ENCODE data around the gene PTPN12. TPM values are rescaled to one million over a fixed set of nuclear protein-coding genes. Genes with fewer than 3 reads are reported as not detected.

Gene PTPN12
- polyA plus RNA-seq, 1 experiment, result 45.3 TPM

- H3K27me3 ChIP-seq (ENCODE audit: control insufficient read depth, insufficient read depth, low read length), result no peaks in the 10 kb centered on the region
These were observed 12.4 kb upstream of the PTPN12 start for GRCh38 chr7:77524731-77525130.

GRCh38 chr7:77525231-77525630 is 11.9 kb upstream of the PTPN12 start:
- no peak for DNase-seq (ENCODE audit: low read depth, low spot score)
- Histone ChIP-seq H3K27ac (ENCODE audit: low read depth, low read length) (no peak overlapping the region), H3K27me3 (ENCODE audit: control insufficient read depth, insufficient read depth, low read length) (no peaks in the 10 kb centered on the region), H3K9me3 (ENCODE audit: control insufficient read depth, insufficient read depth, low read length) (no peaks in the 10 kb centered on the region), H3K4me3 (ENCODE audit: low read depth, low read length) (no peak overlapping the region)
- ChIA-PET CTCF (no interaction called here), POLR2A (no interaction called here)
- TF ChIP-seq CTCF (IDR thresholded peaks at IDR 0.05; ENCODE audit: low read depth, low read length), result no peak

More at GRCh38 chr7:77524731-77525130, 12.4 kb upstream of the PTPN12 start:
- no peak for DNase-seq (ENCODE audit: low read depth, low spot score)
- H3K9me3 ChIP-seq (ENCODE audit: control insufficient read depth, insufficient read depth, low read length), result no peaks in the 10 kb centered on the region
- no peak overlapping the region for H3K4me3 ChIP-seq (ENCODE audit: low read depth, low read length)
- no peak for TF ChIP-seq CTCF (IDR thresholded peaks at IDR 0.05; ENCODE audit: low read depth, low read length)
- ChIA-PET POLR2A (no interaction called here), CTCF (no interaction called here)
- H3K27ac ChIP-seq (ENCODE audit: low read depth, low read length), result no peak overlapping the region

GRCh38 chr7:77528368-77528767 is 8.7 kb upstream of the PTPN12 start:
- POLR2A ChIA-PET, result no interaction called here
- no peak for DNase-seq (ENCODE audit: low read depth, low spot score)
- no peak overlapping the region for H3K4me3 ChIP-seq (ENCODE audit: low read depth, low read length)
- no peak overlapping the region for H3K27ac ChIP-seq (ENCODE audit: low read depth, low read length)
- CTCF ChIA-PET, result interaction anchor here (1.2 kb wide), 2 partner anchors 8 to 123 kb away, joined by 3 to 6 read pairs; no protein-coding TSS in a partner anchor
- H3K9me3 ChIP-seq (ENCODE audit: control insufficient read depth, insufficient read depth, low read length), result no peaks in the 10 kb centered on the region
- no peaks in the 10 kb centered on the region for H3K27me3 ChIP-seq (ENCODE audit: control insufficient read depth, insufficient read depth, low read length)
- TF ChIP-seq CTCF (IDR thresholded peaks at IDR 0.05; ENCODE audit: low read depth, low read length), result no peak

GRCh38 chr7:77529279-77529678 is 7.8 kb upstream of the PTPN12 start:
- CTCF ChIA-PET, result no interaction called here
- Histone ChIP-seq H3K9me3 (ENCODE audit: control insufficient read depth, insufficient read depth, low read length) (peaks cover 3% of the 10 kb centered on the region; the same call in 1 of the 2 replicates), H3K27me3 (ENCODE audit: control insufficient read depth, insufficient read depth, low read length) (no peaks in the 10 kb centered on the region), H3K27ac (ENCODE audit: low read depth, low read length) (no peak overlapping the region), H3K4me3 (ENCODE audit: low read depth, low read length) (no peak overlapping the region)
- POLR2A ChIA-PET, result no interaction called here
- no peak for TF ChIP-seq CTCF (IDR thresholded peaks at IDR 0.05; ENCODE audit: low read depth, low read length)
- DNase-seq (ENCODE audit: low read depth, low spot score), result no peak

GRCh38 chr7:77531038-77531437 is 6.1 kb upstream of the PTPN12 start:
- Histone ChIP-seq H3K27me3 (ENCODE audit: control insufficient read depth, insufficient read depth, low read length) (no peaks in the 10 kb centered on the region), H3K9me3 (ENCODE audit: control insufficient read depth, insufficient read depth, low read length) (peaks cover 9% of the 10 kb centered on the region; the same call in 1 of the 2 replicates), H3K27ac (ENCODE audit: low read depth, low read length) (no peak overlapping the region), H3K4me3 (ENCODE audit: low read depth, low read length) (no peak overlapping the region)
- ChIA-PET CTCF (no interaction called here), POLR2A (no interaction called here)
- no peak for TF ChIP-seq CTCF (IDR thresholded peaks at IDR 0.05; ENCODE audit: low read depth, low read length)
- no peak for DNase-seq (ENCODE audit: low read depth, low spot score)

Measured in AG04450 (cell line).